ENCODE measurements around the gene SCG3.

The SCG3 gene

GRCh38 chr15:51702710-51703109, 21.4 kb downstream of the SCG3 start:
- Histone ChIP-seq H3F3A (ENCODE audit: insufficient read depth, low read length) (no peaks in the 10 kb centered on the region), H3K27me3 (ENCODE audit: insufficient read depth, low read length) (0 out of 2 replicates have a peak, but pooled peaks cover 4% of the 10 kb centered on the region), H4K20me1 (ENCODE audit: insufficient read depth, low read length) (no peaks in the 10 kb centered on the region), H3K27ac (ENCODE audit: low read depth, low read length, poor library complexity, severe bottlenecking) (no peak overlapping the region), H3K79me2 (ENCODE audit: insufficient read depth, low read length) (no peaks in the 10 kb centered on the region), H3K9me2 (ENCODE audit: low read depth, low read length) (no peaks in the 10 kb centered on the region), H3K4me3 (ENCODE audit: low read depth, low read length, poor library complexity, severe bottlenecking) (no peak overlapping the region), H3K36me3 (ENCODE audit: insufficient read depth, low read length) (no peaks in the 10 kb centered on the region), H3K4me2 (ENCODE audit: low read length) (no peak overlapping the region), H2AFZ (ENCODE audit: low read length) (no peak overlapping the region), H3K4me1 (ENCODE audit: insufficient read depth, low read length, severe bottlenecking) (no peaks in the 10 kb centered on the region), H3K9me3 (ENCODE audit: low read length) (no peaks in the 10 kb centered on the region), H3K9ac (ENCODE audit: low read length) (no peak overlapping the region)
- no peak for TF ChIP-seq EZH2 (IDR thresholded peaks at IDR 0.05; ENCODE audit: borderline replicate concordance, low read length)

- H3K36me3 ChIP-seq (ENCODE audit: insufficient read depth, low read length): no peaks in the 10 kb centered on the region
- no peaks in the 10 kb centered on the region for H3F3A ChIP-seq (ENCODE audit: insufficient read depth, low read length)
- H3K4me3 ChIP-seq (ENCODE audit: low read depth, low read length, poor library complexity, severe bottlenecking): no peak overlapping the region
- no peak overlapping the region for H3K27ac ChIP-seq (ENCODE audit: low read depth, low read length, poor library complexity, severe bottlenecking)
- no peak overlapping the region for H3K4me2 ChIP-seq (ENCODE audit: low read length)
- no peaks in the 10 kb centered on the region for H3K9me2 ChIP-seq (ENCODE audit: low read depth, low read length)
- H3K27me3 ChIP-seq (ENCODE audit: insufficient read depth, low read length): 0 out of 2 replicates have a peak, but pooled peaks cover 4% of the 10 kb centered on the region
- no peaks in the 10 kb centered on the region for H3K4me1 ChIP-seq (ENCODE audit: insufficient read depth, low read length, severe bottlenecking)
- H3K9ac ChIP-seq (ENCODE audit: low read length): no peak overlapping the region
- H2AFZ ChIP-seq (ENCODE audit: low read length): no peak overlapping the region
- H4K20me1 ChIP-seq (ENCODE audit: insufficient read depth, low read length): no peaks in the 10 kb centered on the region
- TF ChIP-seq EZH2 (IDR thresholded peaks at IDR 0.05; ENCODE audit: borderline replicate concordance, low read length) (no peak), CTCF (IDR thresholded peaks at IDR 0.05; ENCODE audit: low read length) (no peak)
- H3K9me3 ChIP-seq (ENCODE audit: low read length): no peaks in the 10 kb centered on the region
- no peaks in the 10 kb centered on the region for H3K79me2 ChIP-seq (ENCODE audit: insufficient read depth, low read length)
Observed at GRCh38 chr15:51706291-51706690, 25.0 kb downstream of the SCG3 start.

DNA sequence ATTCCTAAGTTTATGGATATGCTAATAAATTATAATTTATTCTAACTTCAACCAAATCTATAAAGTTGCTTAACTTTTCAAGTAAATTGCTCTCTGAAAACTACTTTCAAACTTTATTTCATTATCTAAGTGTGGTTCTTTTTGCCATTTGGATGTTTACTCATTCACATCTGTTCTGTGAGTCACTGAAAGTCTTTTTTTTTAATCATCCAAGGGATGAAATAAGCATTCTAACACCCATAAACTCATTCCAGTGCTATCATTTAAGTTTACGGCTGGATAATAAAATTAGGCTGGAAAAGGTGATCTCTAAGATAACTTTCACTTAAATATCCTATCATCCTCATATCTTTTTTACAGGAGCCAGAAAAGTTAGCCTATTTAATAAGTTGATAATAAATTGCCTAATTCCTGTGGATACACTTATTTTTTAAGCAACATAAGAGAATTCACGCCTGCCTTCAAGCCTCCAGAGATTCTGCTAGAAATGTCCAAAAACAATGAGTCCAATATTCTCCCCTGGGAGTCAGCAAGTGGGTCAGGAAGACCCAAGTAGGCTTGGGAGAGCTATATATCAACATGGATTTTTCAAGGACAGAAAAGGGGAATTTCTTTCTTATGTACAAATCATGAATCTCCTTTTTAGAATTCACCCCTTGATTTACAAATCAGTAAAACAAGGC, 25.8 kb downstream of the SCG3 start:
- no peaks in the 10 kb centered on the region for H3K36me3 ChIP-seq (ENCODE audit: insufficient read depth, low read length)

More for the DNA sequence above, 25.8 kb downstream of the SCG3 start:
- no peaks in the 10 kb centered on the region for H3K9me3 ChIP-seq (ENCODE audit: low read length)
- H3K4me2 ChIP-seq (ENCODE audit: low read length): no peak overlapping the region
- 0 out of 2 replicates have a peak, but pooled peaks cover 4% of the 10 kb centered on the region for H3K27me3 ChIP-seq (ENCODE audit: insufficient read depth, low read length)
- no peak overlapping the region for H3K4me3 ChIP-seq (ENCODE audit: low read depth, low read length, poor library complexity, severe bottlenecking)
- H2AFZ ChIP-seq (ENCODE audit: low read length): no peak overlapping the region
- H3K79me2 ChIP-seq (ENCODE audit: insufficient read depth, low read length): no peaks in the 10 kb centered on the region
- no peaks in the 10 kb centered on the region for H4K20me1 ChIP-seq (ENCODE audit: insufficient read depth, low read length)
- H3F3A ChIP-seq (ENCODE audit: insufficient read depth, low read length): no peaks in the 10 kb centered on the region
- H3K4me1 ChIP-seq (ENCODE audit: insufficient read depth, low read length, severe bottlenecking): no peaks in the 10 kb centered on the region
- TF ChIP-seq CTCF (IDR thresholded peaks at IDR 0.05; ENCODE audit: low read length) (no peak), EZH2 (IDR thresholded peaks at IDR 0.05; ENCODE audit: borderline replicate concordance, low read length) (no peak)
- no peaks in the 10 kb centered on the region for H3K9me2 ChIP-seq (ENCODE audit: low read depth, low read length)
- no peak overlapping the region for H3K27ac ChIP-seq (ENCODE audit: low read depth, low read length, poor library complexity, severe bottlenecking)
- H3K9ac ChIP-seq (ENCODE audit: low read length): no peak overlapping the region
